22Rv1 (cell line): Measurements from ENCODE around the gene MT2A.

Source experiments
- CTCF ChIP-seq: fragments of 450-650 bp; IDR thresholded peaks from 2 replicates; pipeline ENCODE4 v1.5.1; 2017; ENCODE audit warnings: mild to moderate bottlenecking
- ZFX ChIP-seq: fragments of 450-650 bp; IDR thresholded peaks from 2 replicates; pipeline ENCODE4 v1.6.1; 2017; ENCODE audit warnings: antibody characterized with exemption, borderline replicate concordance

- no peak for TF ChIP-seq CTCF
- TF ChIP-seq ZFX: no peak
Measured at GRCh38 chr16:56607675-56608042, 725 bp upstream of the MT2A start.
